ENCODE measurements around the gene ZBTB42. TPM values are rescaled to one million over a fixed set of nuclear protein-coding genes. Genes with fewer than 3 reads are reported as not detected.

The ZBTB42 gene
- 2.3 to 3.3 TPM (median 3.1 TPM) in 5 replicates for total RNA-seq (2022; extraction: Qiagen RNA extraction)

GRCh38 chr14:104800771-104801519, at the start of gene ZBTB42:
Gene ZBTB42 (plus strand): TSS chr14:104801101. CDS start chr14:104801198, 97 bp downstream.

GRCh38 chr14:104752735-104753527, 48.0 kb upstream of the ZBTB42 start, which contains the start of gene SIVA1:
Gene SIVA1 (plus strand): TSS chr14:104753147. CDS start chr14:104753202, 55 bp downstream.

GRCh38 chr14:104794993-104795780, 5.7 kb upstream of the ZBTB42 start, which contains the start of gene AKT1:
Gene AKT1 (minus strand): TSS chr14:104795748. CDS start chr14:104792643, 3,105 bp downstream.

Other genes with a start within 250 kb of the ZBTB42 start
- gene C14orf180, start 221.3 kb upstream of the ZBTB42 start, total RNA-seq (2022; extraction: Qiagen RNA extraction) = not detected in 5 replicates
- 0.18 to 0.39 TPM (median 0.27 TPM) in 5 replicates for gene TMEM179, start 196.3 kb upstream of the ZBTB42 start, total RNA-seq (2022; extraction: Qiagen RNA extraction)
- 73.6 to 134 TPM (median 129 TPM) in 5 replicates for gene INF2, start 111.5 kb upstream of the ZBTB42 start, total RNA-seq (2022; extraction: Qiagen RNA extraction)
- 6.2 to 8.0 TPM (median 6.4 TPM) in 5 replicates for gene ADSS1, start 76.9 kb upstream of the ZBTB42 start, total RNA-seq (2022; extraction: Qiagen RNA extraction)
- 118 to 223 TPM (median 201 TPM) in 5 replicates for gene SIVA1, start 48.0 kb upstream of the ZBTB42 start, total RNA-seq (2022; extraction: Qiagen RNA extraction)
- 82.5 to 118 TPM (median 104 TPM) in 5 replicates for gene AKT1, start 5.4 kb upstream of the ZBTB42 start, total RNA-seq (2022; extraction: Qiagen RNA extraction)
- 16.6 to 29.4 TPM (median 25.2 TPM) in 5 replicates for gene CEP170B, start 64.2 kb downstream of the ZBTB42 start, total RNA-seq (2022; extraction: Qiagen RNA extraction)
- gene PLD4, start 123.8 kb downstream of the ZBTB42 start, total RNA-seq (2022; extraction: Qiagen RNA extraction) = 0.09 to 0.26 TPM in 2 of 5 replicates, not detected in the others
- gene AHNAK2, start 177.3 kb downstream of the ZBTB42 start, total RNA-seq (2022; extraction: Qiagen RNA extraction) = 204 to 245 TPM (median 216 TPM) in 5 replicates
- 13.9 to 17.3 TPM (median 16.7 TPM) in 5 replicates for gene CLBA1, start 184.7 kb downstream of the ZBTB42 start, total RNA-seq (2022; extraction: Qiagen RNA extraction)
- 43.4 to 55.1 TPM (median 53.2 TPM) in 5 replicates for gene CDCA4, start 220.0 kb downstream of the ZBTB42 start, total RNA-seq (2022; extraction: Qiagen RNA extraction)